ENCODE measurements around the gene EDNRA. TPM values are rescaled to one million over a fixed set of nuclear protein-coding genes. Genes with fewer than 3 reads are reported as not detected.
"Not testable (repeated sequence)": the region's sequence is repeated elsewhere in the genome, so short reads cannot be mapped to it uniquely, and the experiment has no call there.

Gene EDNRA
- 15.4 TPM for total RNA-seq
- long read RNA-seq, full-length matches to known transcripts, result 16 of 25 reads
- long read RNA-seq, partial matches to known transcripts, result 5 of 25 reads
- long read RNA-seq, other reads (novel, unspliced or antisense), result 4 of 25 reads

- DNase-seq (ENCODE audit: low spot score), result no peak
- intact Hi-C loops (cut with DNase I), result loop anchor here (5.0 to 10.0 kb wide), 3 partner anchors 36 to 146 kb away; no protein-coding TSS in a partner anchor
These were observed at the start of gene EDNRA for GRCh38 chr4:147480891-147481576. EDNRA (plus strand) TSS chr4:147481097; CDS start chr4:147485682, 4,585 bp downstream.

- intact Hi-C loops (cut with DNase I); DNase-seq (ENCODE audit: low spot score): not testable (repeated sequence)
These were observed 46.5 kb upstream of the EDNRA start for GRCh38 chr4:147434370-147434769.

- intact Hi-C loops (cut with DNase I), result no loop called here
- DNase-seq (ENCODE audit: low spot score), result no peak
These were observed 40.5 kb upstream of the EDNRA start for GRCh38 chr4:147440442-147440841.

- DNase-seq (ENCODE audit: low spot score), result no peak
- intact Hi-C loops (cut with DNase I), result no loop called here
These were observed 33.1 kb upstream of the EDNRA start for GRCh38 chr4:147447786-147448185.

- intact Hi-C loops (cut with DNase I), result no loop called here
- no peak for DNase-seq (ENCODE audit: low spot score)
These were observed 27.2 kb upstream of the EDNRA start for GRCh38 chr4:147453561-147454141.

DNA sequence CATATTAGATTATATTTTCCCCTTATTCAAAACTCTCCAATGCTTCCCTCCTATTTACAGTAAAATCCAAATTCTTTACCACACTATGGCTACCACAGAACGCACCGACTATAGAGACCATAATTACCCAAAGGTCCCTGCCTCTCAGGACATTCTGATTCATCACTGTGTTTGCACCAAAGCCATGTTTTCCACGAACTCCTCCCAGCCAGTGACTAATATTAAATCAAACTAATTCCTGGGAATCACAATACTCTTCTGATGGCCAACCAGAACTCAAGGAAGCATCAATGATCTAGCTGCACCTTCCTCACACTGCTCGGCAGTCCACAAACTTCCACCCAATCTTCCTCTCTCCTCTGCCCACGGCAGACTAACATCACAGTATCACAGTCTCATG lies 24.2 kb upstream of the EDNRA start:
- intact Hi-C loops (cut with DNase I), result no loop called here
- no peak for DNase-seq (ENCODE audit: low spot score)

GRCh38 chr4:147461161-147461560 lies 19.7 kb upstream of the EDNRA start:
- intact Hi-C loops (cut with DNase I), result no loop called here
- no peak for DNase-seq (ENCODE audit: low spot score)

- DNase-seq (ENCODE audit: low spot score), result no peak
- intact Hi-C loops (cut with DNase I), result no loop called here
These were observed 17.8 kb upstream of the EDNRA start for GRCh38 chr4:147463065-147463464.

DNA sequence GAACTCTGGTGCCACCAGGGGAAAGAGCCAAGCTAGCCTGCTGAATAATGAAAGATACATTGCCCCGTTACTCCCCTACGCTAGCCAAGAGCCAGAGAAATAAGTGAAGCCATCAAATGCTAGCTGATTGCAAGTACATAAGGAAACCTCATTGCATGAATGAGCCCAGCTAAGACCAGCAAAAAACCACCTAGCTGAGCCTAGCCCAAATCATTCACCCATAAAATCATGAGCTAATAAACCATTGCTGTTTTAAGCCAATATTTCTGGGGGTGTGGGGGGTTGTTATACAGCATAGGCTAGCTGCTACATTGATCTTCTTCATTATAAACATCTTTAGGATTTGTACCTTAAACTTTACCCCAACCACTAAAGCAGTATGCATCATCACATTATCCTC lies 15.4 kb upstream of the EDNRA start:
- intact Hi-C loops (cut with DNase I), result no loop called here
- no peak for DNase-seq (ENCODE audit: low spot score)

GRCh38 chr4:147477439-147477838 lies 3.5 kb upstream of the EDNRA start:
- no peak for DNase-seq (ENCODE audit: low spot score)
- intact Hi-C loops (cut with DNase I), result no loop called here

DNA sequence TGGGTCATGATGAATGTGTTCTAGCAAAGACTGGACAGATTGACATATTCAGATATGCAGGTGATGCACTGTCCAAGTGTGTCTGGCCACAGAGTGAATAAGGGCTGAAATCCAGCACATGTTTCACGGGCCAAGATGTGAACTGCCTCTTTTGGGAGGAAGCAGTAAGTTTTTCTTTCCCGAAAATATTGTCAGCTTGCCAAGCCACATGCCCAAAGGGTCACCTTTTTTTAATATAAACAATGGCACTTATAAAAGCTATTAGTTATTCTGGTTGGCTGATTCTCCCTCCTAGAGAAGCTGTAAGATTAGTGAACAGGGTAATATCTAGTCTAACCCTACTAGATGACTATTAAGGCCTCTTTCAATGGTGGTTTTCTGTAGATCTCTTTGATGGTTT lies 1.5 kb upstream of the EDNRA start:
- intact Hi-C loops (cut with DNase I), result no loop called here
- DNase-seq (ENCODE audit: low spot score), result no peak

GRCh38 chr4:147479786-147480185 lies 1.1 kb upstream of the EDNRA start:
- no peak for DNase-seq (ENCODE audit: low spot score)
- intact Hi-C loops (cut with DNase I), result loop anchor here (5.0 to 10.0 kb wide), 3 partner anchors 38 to 145 kb away; no protein-coding TSS in a partner anchor

DNA sequence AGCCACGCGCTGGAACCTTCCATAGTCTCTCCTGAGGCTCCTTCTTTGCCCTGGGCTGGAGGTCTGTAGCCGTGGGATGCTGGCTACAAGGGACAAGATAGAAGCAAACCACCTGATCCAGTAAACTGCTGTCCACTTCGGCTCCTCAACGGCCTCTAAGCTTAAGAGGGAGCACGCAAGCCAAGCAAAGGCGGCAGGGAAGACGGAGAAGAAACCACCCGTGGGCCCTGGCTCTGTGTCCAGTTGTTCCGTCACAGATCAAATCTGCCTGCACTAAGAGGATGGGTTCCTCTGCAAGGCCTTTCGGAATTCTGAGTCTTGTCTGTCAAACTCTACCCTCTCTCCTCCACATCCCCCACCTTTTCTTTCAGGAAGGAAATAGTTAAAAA lies 401 bp upstream of the EDNRA start:
- no peak for DNase-seq (ENCODE audit: low spot score)
- intact Hi-C loops (cut with DNase I), result loop anchor here (5.0 to 10.0 kb wide), 3 partner anchors 37 to 146 kb away; no protein-coding TSS in a partner anchor

DNA sequence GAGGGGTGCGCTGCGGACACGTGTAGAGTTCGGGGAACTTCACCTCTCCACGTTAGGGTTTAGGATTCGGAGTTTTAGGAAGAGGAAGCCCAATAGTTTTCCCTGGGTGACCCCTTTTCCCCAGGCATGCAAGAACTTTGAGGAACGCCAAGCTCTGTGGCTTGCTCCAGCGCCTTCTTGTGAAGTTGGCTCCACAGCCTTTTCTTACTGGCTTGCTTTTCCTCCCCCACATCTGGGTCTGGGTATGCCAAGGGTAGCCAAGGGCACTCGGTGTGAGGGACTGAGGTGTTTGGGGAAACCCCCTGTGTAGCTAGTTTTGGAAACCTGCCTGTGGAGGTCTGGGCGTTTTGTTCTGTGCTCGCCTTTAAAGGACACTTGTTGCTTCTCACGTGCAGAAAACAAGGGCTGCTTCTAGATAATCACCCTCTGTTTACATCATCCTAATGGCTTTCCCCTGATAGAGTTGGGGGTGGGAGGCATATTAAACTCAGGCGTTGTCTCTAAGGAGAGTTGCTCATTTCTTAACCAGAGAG lies 746 bp downstream of the EDNRA start:
- no peak for DNase-seq (ENCODE audit: low spot score)
- intact Hi-C loops (cut with DNase I), result loop anchor here (5.0 to 10.0 kb wide), 3 partner anchors 36 to 147 kb away; no protein-coding TSS in a partner anchor

GRCh38 chr4:147482281-147482680 lies 1.4 kb downstream of the EDNRA start:
- intact Hi-C loops (cut with DNase I), result loop anchor here (5.0 to 10.0 kb wide), 3 partner anchors 35 to 147 kb away; no protein-coding TSS in a partner anchor
- no peak for DNase-seq (ENCODE audit: low spot score)

DNA sequence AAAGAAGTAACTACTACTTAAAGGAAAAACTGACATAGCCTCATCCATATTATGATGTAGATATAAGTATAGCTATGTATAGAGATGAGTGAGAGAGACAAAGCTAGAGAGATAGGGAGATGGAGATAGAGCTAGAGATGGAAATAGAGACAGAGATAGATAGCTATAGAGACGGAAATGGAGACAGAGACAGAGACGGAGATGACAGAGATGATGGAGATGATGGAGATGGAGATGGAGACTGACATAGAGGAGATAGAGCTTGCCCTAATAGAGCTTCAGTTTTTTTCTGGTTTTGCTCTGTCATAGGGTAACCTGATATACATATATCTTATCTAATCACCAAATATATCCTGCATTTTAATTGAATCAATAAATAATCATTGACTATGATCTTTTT lies 4.3 kb downstream of the EDNRA start:
- no peak for DNase-seq (ENCODE audit: low spot score)
- intact Hi-C loops (cut with DNase I), result loop anchor here (10.0 kb wide), 2 partner anchors 120 to 150 kb away; no protein-coding TSS in a partner anchor

- DNase-seq (ENCODE audit: low spot score), result no peak
- intact Hi-C loops (cut with DNase I), result loop anchor here (10.0 kb wide), 2 partner anchors 123 to 153 kb away; no protein-coding TSS in a partner anchor
These were observed 6.7 kb downstream of the EDNRA start for GRCh38 chr4:147487616-147488015.

DNA sequence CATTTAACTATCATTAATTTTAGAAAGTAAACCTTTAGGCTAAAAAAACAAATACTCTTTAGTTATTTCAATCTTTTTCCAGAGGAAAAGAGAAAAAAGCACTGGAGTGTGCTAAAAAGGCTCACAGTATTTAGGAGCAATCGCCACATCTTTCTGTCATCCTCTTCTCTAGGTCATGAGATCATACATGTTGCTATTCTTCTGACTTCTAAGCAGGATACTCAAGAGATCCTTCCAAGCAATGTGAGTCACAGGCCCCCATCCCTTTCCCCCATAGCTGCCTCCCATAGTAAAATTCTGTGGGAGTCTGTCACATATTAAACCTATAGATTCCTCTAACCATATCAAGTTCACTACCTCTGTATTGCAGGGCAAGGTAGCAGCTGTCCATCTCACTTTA lies 7.7 kb downstream of the EDNRA start:
- DNase-seq (ENCODE audit: low spot score), result no peak
- intact Hi-C loops (cut with DNase I), result loop anchor here (10.0 kb wide), 2 partner anchors 124 to 154 kb away; no protein-coding TSS in a partner anchor

DNA sequence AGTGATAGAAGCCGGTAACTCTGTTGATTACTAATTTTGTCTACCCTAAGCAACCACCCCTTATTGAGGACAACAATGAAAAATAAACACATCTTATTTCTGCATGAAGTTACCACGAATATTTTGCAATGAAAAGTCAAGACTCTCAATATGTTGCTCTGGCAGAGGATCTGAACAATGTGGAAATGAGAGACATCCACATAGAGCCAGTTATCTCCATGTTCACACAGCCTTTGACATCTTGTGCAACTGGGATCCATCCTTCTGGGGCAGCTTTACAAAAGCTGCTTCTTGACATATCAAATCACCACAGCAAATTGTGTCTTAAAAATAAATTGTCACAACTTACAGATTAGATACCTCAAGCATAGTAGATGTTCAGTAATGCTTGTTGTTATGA lies 10.2 kb downstream of the EDNRA start:
- intact Hi-C loops (cut with DNase I), result no loop called here

GRCh38 chr4:147492306-147492705 lies 11.4 kb downstream of the EDNRA start:
- no peak for DNase-seq (ENCODE audit: low spot score)
- intact Hi-C loops (cut with DNase I), result no loop called here

More for the DNA sequence above, 10.2 kb downstream of the EDNRA start:
- no peak for DNase-seq (ENCODE audit: low spot score)

Measured in cardiac septum (tissue), 1 donor.